Gastrocnemius medialis (tissue), 4 donors: ENCODE results near the gene GLIPR1L2. TPM values are rescaled to one million over a fixed set of nuclear protein-coding genes. Genes with fewer than 3 reads are reported as not detected.
A peak's percentile ranks its signal among the peaks of the same experiment; 100 is the strongest.

ENCODE experiments used
- ATAC-seq, 2 donors: fragments of 150-250 bp; one replicate each; pipeline ENCODE4 v1.9.1; 2016
- DNase-seq, 2 donors: peaks; one replicate each; pipeline ENCODE4 v3.0.0-alpha.2; 2019
- H3K27ac ChIP-seq, 4 donors: fragments of 200-600 bp; sonication (generic); 1 replicate in 1 of 4; 2 replicates in 3 of 4; pipeline ENCODE4 v1.5.1; 2016 to 2018; ENCODE audit warnings: mild to moderate bottlenecking in 2 of 4, moderate library complexity in 1 of 4
- H3K27me3 ChIP-seq, 3 donors: fragments of 200-600 bp; sonication (generic) in 2 of 3; 1 replicate in 1 of 3; 2 replicates in 2 of 3; pipeline versions ENCODE4 v1.5.1 to v1.6.0; 2016 to 2019; ENCODE audit warnings: mild to moderate bottlenecking in 1 of 3, moderate library complexity in 1 of 3
- H3K36me3 ChIP-seq, 2 donors: fragments of 200-600 bp; sonication (generic) in 1 of 2; one replicate each; pipeline ENCODE4 v1.5.1; 2017 to 2018
- H3K4me1 ChIP-seq, 2 donors: fragments of 200-600 bp; sonication (generic) in 1 of 2; one replicate each; pipeline ENCODE4 v1.5.1; 2016 to 2017; ENCODE audit warnings: mild to moderate bottlenecking in 2 of 2
- H3K4me3 ChIP-seq, 4 donors: fragments of 200-600 bp; sonication (generic) in 3 of 4; 1 replicate in 1 of 4; 2 replicates in 3 of 4; pipeline ENCODE4 v1.5.1; 2016 to 2019; ENCODE audit warnings: mild to moderate bottlenecking in 2 of 4
- H3K9me3 ChIP-seq, 3 donors: fragments of 200-600 bp; sonication (generic) in 2 of 3; 1 replicate in 1 of 3; 2 replicates in 2 of 3; pipeline ENCODE4 v1.5.1; 2016 to 2019
- CTCF ChIP-seq, 5 experiments: fragments of 450-650 bp in 3 of 5; fragments of 200-600 bp in 2 of 5; sonication (generic) in 2 of 5; IDR thresholded peaks in 4 of 5; conservative IDR thresholded peaks in 1 of 5; 1 replicate in 4 of 5; 2 replicates in 1 of 5; pipeline ENCODE4 v1.5.1; 2016 to 2019; ENCODE audit warnings: antibody characterized with exemption in 5 of 5, mild to moderate bottlenecking in 3 of 5, moderate library complexity in 3 of 5
- POLR2A ChIP-seq, 2 donors: fragments of 450-650 bp; IDR thresholded peaks; one replicate each; pipeline ENCODE4 v1.6.1; 2017; ENCODE audit warnings: antibody characterized with exemption in 2 of 2, mild to moderate bottlenecking in 2 of 2, moderate library complexity in 2 of 2
- in situ Hi-C, 4 donors: fragments of 200-750 bp; cut with MboI; loops; one replicate each; pipeline versions ENCODE4 v1.15.0 to v1.8.0; 2017; ENCODE audit warnings: low sequenced_read_pairs in 4 of 4
- intact Hi-C: fragments of 100-400 bp; cut with DNase I; formaldehyde crosslinking; loops from one replicate; pipeline ENCODE4 v1.15.1; 2023; ENCODE audit warnings: low total_unique reads
- total RNA-seq, 4 donors: library from RNA; depleted of rRNA; stranded (reverse); fragments of >200 nt; gene quantifications; one replicate each; pipeline versions ENCODE4 v1.1.0 to v1.2.3, GENCODE V29; 2016

Gene GLIPR1L2
- total RNA-seq, 4 donors from 2014 or later, result 0.33 to 1.0 (median 0.49) TPM; not detected in 1

GRCh38 chr12:75390156-75390898 is 562 bp upstream of the GLIPR1L2 start:
- Histone ChIP-seq H3K36me3 (no peaks in the 10 kb centered on the region), H3K27me3 (no peaks in the 10 kb centered on the region), H3K27ac (peak overlapping the region; percentile 84 to 93 (median 90)), H3K4me3 (peak overlapping the region; percentile 65 to 84 (median 76)), H3K9me3 (no peaks in the 10 kb centered on the region), H3K4me1 (peaks cover 23 to 24% of the 10 kb centered on the region in 2 donors)
- TF ChIP-seq POLR2A (IDR thresholded peaks at IDR 0.05) (no peak), CTCF (IDR thresholded peaks at IDR 0.05 in 4 of 5, conservative IDR thresholded peaks at IDR 0.05 in 1 of 5) (no peak)
- in situ Hi-C loops, result loop anchor here in 2 of 4 donors (25.0 kb wide), 2 partner anchors 647 to 1172 kb away; partner anchors contain the start of genes OSBPL8 (in 1 of the 2) and PHLDA1 (in 1 of the 2)
- DNase-seq (no peak), ATAC-seq (peak; percentile 29 to 37)
- intact Hi-C loops, result loop anchor here (2.0 kb wide), 1 partner anchor 56 kb away; the partner anchor contains the start of gene GLIPR1L1

- intact Hi-C loops, result no loop called here
- TF ChIP-seq POLR2A (IDR thresholded peaks at IDR 0.05) (no peak), CTCF (IDR thresholded peaks at IDR 0.05 in 4 of 5, conservative IDR thresholded peaks at IDR 0.05 in 1 of 5) (no peak)
- Histone ChIP-seq H3K27ac (no peak overlapping the region), H3K4me1 (no peaks in the 10 kb centered on the region), H3K36me3 (no peaks in the 10 kb centered on the region), H3K27me3 (no peaks in the 10 kb centered on the region), H3K4me3 (no peak overlapping the region), H3K9me3 (no peaks in the 10 kb centered on the region)
- DNase-seq (no peak), ATAC-seq (no peak)
- in situ Hi-C loops, result no loop called here
These were observed 13.3 kb downstream of the GLIPR1L2 start for GRCh38 chr12:75404231-75404630.

GRCh38 chr12:75407683-75408082 is 16.8 kb downstream of the GLIPR1L2 start:
- no peak for ATAC-seq
- intact Hi-C loops, result no loop called here
- no peak overlapping the region for H3K4me3 ChIP-seq
- no peak overlapping the region for H3K27ac ChIP-seq
- no peak for DNase-seq
- H3K27me3 ChIP-seq, result no peaks in the 10 kb centered on the region
- no peaks in the 10 kb centered on the region for H3K9me3 ChIP-seq
- no peaks in the 10 kb centered on the region for H3K36me3 ChIP-seq
- in situ Hi-C loops, result no loop called here
- no peaks in the 10 kb centered on the region for H3K4me1 ChIP-seq
- no peak for TF ChIP-seq POLR2A (IDR thresholded peaks at IDR 0.05)
- TF ChIP-seq CTCF (IDR thresholded peaks at IDR 0.05 in 4 of 5, conservative IDR thresholded peaks at IDR 0.05 in 1 of 5), result no peak

- H3K9me3 ChIP-seq, result no peaks in the 10 kb centered on the region
- no peak overlapping the region for H3K4me3 ChIP-seq
- DNase-seq, result no peak
- H3K4me1 ChIP-seq, result no peaks in the 10 kb centered on the region
- intact Hi-C loops, result no loop called here
- H3K27me3 ChIP-seq, result no peaks in the 10 kb centered on the region
- TF ChIP-seq POLR2A (IDR thresholded peaks at IDR 0.05) (no peak), CTCF (IDR thresholded peaks at IDR 0.05 in 4 of 5, conservative IDR thresholded peaks at IDR 0.05 in 1 of 5) (no peak)
- no peaks in the 10 kb centered on the region for H3K36me3 ChIP-seq
- no peak overlapping the region for H3K27ac ChIP-seq
- in situ Hi-C loops, result no loop called here
- ATAC-seq, result no peak
These were observed 18.9 kb downstream of the GLIPR1L2 start for GRCh38 chr12:75409830-75410229.
